ENCODE measurements around the gene CHSY1.

CHSY1 gene

GRCh38 chr15:101151288-101151687 is 100.6 kb downstream of the CHSY1 start:
- DNase-seq (ENCODE audit: low read depth), result no peak

DNA sequence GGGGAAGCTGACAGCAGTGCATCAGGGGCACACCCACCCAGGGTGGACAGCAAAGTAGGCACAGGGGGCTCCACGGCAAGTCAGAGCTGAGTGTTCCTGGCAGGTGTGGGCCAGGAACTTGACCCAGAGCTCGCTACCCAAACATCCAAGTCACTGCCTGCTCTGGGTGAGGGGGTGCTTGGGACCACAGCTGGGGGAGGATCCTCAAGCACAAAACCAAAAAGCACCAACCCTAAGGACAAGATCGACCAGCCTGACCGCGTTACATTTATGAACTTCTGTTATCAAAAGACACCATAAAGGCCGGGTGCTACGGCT is 101.2 kb downstream of the CHSY1 start:
- no peak for DNase-seq (ENCODE audit: low read depth)

DNA sequence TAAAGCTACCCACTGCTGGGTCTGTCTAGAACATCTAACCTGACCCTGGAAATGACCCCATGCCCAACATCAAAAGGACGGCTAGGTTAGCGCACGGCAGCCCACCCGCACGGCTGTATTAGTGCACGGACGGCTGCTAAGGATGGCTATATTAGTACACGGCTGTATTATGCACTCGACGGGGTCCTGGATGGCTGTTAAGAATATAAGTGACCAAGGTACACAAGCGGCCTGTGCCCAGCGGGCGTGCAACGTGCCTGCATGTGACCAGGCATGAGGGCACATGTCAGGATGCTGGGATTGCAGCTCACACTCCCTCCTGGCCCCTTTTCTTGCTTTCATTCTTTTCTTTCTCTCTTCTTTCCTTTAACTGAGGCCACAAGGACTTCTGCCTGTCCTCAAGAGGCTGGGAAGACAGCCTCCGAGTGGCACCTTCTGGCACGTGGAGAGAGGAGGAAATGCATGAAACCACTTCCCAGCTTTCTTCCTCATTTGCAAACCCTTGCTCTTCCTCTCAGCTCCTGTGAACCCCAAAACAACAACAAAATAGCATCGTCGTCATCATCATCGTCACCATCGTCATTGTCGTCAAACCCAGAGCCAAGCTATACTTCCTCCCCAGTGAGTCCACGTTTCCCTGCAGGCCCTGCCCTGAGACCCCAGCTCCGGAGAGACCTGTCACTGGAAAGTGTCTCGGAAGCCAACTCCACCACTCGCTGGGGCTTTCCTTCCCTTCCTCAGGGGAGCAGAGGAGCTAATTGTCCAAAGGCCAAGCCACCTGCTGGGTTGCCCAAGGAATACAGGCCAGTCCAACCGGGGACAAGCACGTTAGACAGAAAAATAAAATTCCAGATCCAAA is 101.8 kb downstream of the CHSY1 start:
- DNase-seq (ENCODE audit: low read depth), result no peak

DNA sequence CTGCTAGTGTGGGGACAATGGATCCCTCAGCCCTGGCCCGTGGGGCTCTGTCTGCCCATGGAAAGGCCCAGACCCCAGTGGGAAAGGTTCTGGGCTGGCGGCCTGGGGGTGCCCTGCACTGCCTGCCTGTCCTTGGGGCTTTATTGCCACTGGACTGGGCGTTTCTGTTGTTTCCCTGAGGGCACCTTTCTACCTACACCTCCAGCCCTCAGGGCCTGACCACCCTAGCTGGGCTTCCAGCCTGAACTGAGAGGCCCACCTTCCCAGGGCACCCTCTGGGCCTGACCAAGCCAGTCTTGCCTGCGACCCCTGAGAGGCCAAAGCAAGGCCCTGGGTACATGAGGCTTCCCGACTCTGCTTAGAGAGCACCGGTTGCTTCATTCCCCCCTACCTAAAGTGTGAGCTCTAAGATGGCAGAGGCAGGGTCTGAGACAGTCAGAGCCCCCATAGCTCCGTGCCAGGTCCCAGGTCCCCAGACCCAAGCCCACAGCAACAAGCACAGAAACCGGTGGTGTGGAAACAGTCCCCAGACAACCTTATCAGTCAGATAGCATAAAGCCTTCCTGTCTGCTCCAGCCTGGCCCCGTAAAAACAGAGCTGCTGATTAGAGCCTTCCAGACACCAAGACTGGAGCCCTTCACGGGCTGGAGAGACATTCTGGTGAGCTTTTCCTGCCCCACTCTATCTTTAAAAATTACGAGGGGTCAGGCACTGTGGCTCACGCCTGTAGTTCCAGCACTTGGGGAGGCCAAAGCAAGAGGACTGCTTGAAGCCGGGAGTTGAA is 102.8 kb downstream of the CHSY1 start:
- no peak for DNase-seq (ENCODE audit: low read depth)

- no peak for DNase-seq (ENCODE audit: low read depth)
Observed at GRCh38 chr15:101148166-101148880, 103.5 kb downstream of the CHSY1 start.

GRCh38 chr15:101147181-101147580 is 104.7 kb downstream of the CHSY1 start:
- DNase-seq (ENCODE audit: low read depth), result no peak

DNA sequence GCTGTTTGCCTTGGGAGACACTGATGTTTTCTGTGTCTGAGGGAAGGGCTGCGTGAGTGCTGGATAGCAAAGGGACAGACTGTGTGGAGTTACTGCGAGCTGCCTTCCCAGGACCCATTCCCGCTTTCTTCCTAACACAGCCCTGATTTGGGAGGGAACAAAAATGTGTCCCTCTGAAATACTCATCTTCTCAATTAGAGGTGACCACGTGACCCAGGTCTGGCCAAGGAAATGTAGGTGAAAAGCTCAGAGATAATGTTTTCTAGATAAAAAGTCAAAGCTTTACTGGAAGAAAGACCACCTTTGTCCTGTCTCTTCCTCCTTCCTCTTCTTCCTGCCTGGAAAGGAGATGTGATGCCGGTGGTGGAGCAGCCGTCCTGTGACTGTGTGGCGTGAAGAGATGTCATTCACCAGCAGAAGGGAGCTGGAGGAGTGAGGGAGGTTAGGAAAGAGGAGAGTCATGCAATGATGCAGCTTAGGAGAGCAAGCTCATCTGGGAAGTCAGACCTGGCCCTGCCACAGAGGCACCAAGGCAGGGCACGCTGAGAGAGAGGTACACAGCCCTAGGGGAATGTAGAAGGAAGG is 105.6 kb downstream of the CHSY1 start:
- DNase-seq (ENCODE audit: low read depth), result no peak

GRCh38 chr15:101145362-101145761 is 106.5 kb downstream of the CHSY1 start:
- no peak for DNase-seq (ENCODE audit: low read depth)

- DNase-seq (ENCODE audit: low read depth), result no peak
Observed at GRCh38 chr15:101143321-101143720, 108.5 kb downstream of the CHSY1 start.

- DNase-seq (ENCODE audit: low read depth), result no peak
Observed at GRCh38 chr15:101142711-101143110, 109.1 kb downstream of the CHSY1 start.

GRCh38 chr15:101141926-101142527 is 109.8 kb downstream of the CHSY1 start:
- no peak for DNase-seq (ENCODE audit: low read depth)

DNA sequence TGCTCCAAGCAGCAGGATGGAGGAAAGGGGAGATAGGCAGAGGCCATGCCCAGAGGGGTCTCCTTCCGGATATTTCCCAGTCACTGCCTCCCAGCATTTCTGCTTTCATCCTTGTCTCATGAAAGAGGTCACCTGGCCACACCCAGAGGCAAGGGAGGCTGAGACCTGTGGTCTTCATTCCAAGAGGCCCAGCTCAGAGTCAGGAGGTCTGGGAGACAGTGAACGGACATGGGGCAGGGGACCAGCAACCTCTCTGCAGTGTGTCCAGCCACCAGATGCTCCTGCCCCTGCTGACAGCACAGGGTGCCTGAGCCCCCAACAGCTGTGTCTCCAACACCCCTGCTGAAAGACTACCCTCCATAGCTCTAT is 111.2 kb downstream of the CHSY1 start:
- DNase-seq (ENCODE audit: low read depth), result no peak

- no peak for DNase-seq (ENCODE audit: low read depth)
Observed at GRCh38 chr15:101139986-101140696, 111.7 kb downstream of the CHSY1 start.

DNA sequence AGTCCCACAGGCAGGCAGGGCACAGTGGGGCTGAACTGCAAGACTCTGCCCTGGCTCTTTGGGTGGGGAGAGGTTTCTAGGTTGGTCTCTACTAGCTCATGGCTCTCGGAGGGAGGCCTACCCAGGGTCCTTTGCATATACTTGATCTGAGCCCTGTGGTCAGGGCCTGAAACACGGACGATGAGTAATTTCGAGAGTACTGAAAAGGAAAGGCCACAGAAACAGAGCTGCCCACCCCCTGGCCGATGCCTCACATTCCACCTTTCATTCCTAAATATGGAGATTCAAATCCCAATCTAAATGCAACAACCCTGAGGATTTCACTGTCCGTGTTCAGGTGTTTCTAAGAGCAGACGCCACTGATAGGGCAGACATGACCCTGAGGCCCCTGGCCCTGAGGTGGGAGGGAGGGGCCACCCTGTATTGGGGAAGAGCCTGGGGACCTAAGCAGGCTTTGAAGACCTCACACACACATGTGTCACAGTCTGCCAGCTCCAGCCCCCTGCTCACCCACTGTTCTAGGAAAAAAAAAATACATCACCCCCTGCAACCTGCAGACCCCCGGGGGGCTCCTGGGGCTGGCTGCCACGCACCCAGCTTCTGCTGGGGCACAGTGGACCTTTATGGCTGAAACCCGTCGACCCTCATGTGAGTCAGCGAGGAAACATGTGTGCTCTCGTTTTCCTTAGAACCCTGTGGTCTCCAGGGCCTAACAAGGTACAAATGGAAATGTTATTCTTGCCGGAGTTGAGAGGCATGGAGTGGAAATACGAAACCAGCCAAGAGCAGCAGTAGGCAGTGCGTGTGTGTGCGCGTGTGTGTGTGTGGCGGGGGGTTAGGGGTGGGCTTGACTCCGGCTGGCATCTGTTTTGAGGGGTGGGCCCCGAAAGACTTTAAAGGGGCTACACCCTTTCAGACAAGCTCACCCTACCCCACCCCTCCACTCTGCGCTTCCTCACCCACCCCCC is 112.7 kb downstream of the CHSY1 start:
- no peak for DNase-seq (ENCODE audit: low read depth)

GRCh38 chr15:101138086-101138660 is 113.7 kb downstream of the CHSY1 start:
- no peak for DNase-seq (ENCODE audit: low read depth)

DNA sequence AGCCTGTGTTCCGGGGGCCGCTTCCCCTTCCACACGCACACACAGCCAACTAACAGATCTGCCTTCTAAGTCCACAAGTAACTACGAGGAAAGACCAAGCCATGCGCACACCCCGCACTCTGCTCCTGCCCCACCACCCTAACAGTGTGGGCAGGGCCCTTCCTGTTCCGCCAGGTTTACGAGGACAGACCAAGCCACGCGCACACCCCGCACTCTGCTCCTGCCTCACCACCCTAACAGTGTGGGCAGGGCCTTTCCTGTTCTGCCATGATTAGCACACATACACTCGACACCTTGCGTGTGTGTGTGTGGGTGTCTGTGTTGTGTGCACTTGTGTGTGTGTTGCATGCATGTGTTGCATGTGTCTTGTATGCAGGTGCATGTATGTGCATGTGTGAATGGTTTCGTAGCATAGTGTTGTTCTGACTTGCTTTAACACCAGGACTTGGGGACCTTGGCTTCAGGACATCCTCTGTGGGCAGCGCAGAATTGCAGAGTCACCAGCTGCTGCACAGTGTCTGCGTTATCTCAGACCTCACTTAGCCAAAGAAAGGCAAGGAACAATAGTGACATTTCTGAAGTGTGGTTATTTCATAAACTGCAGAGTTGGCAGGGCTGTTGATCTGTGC is 114.4 kb downstream of the CHSY1 start:
- no peak for DNase-seq (ENCODE audit: low read depth)

GRCh38 chr15:101136381-101137268 is 115.2 kb downstream of the CHSY1 start:
- no peak for DNase-seq (ENCODE audit: low read depth)

GRCh38 chr15:101135532-101136166 is 116.2 kb downstream of the CHSY1 start:
- DNase-seq (ENCODE audit: low read depth), result no peak
